ENCODE measurements around the gene LRRC71. TPM values are rescaled to one million over a fixed set of nuclear protein-coding genes. Genes with fewer than 3 reads are reported as not detected.

The LRRC71 gene
- polyA plus RNA-seq, 3 donors = not detected

- Histone ChIP-seq H3K79me2 (ENCODE audit: insufficient read depth, low read length) (no peaks in the 10 kb centered on the region), H3K9me3 (replicated peaks in 1 of 2; ENCODE audit: control insufficient read depth in 1 of 2, insufficient read depth in 1 of 2, low read length in 2 of 2) (no peaks in the 10 kb centered on the region), H4K20me1 (ENCODE audit: insufficient read depth, low read length) (no peaks in the 10 kb centered on the region), H2AFZ (ENCODE audit: insufficient read depth, low read depth, low read length, poor library complexity, severe bottlenecking) (no peak overlapping the region), H3K4me2 (replicated peaks; ENCODE audit: extremely low read depth, low read length, poor library complexity, severe bottlenecking) (no peak overlapping the region), H3K27ac (ENCODE audit: low read depth in 1 of 2, low read length in 2 of 2) (no peak overlapping the region), H3K27me3 (ENCODE audit: control insufficient read depth in 2 of 2, insufficient read depth in 2 of 2, low read length in 2 of 2) (peaks cover 0 to 6% of the 10 kb centered on the region in 2 donors), H3K4me3 (replicated peaks in 1 of 3; ENCODE audit: low read depth in 2 of 3, low read length in 3 of 3) (no peak overlapping the region), H3K4me1 (ENCODE audit: control insufficient read depth in 1 of 2, insufficient read depth in 2 of 2, low read length in 2 of 2) (no peaks in the 10 kb centered on the region), H3K9ac (ENCODE audit: insufficient read depth, low read length, poor library complexity, severe bottlenecking) (no peak overlapping the region), H3K36me3 (replicated peaks in 1 of 2; ENCODE audit: control insufficient read depth in 1 of 2, insufficient read depth in 2 of 2, low read length in 2 of 2) (no peaks in the 10 kb centered on the region)
- H3K4me1 Mint-ChIP-seq = no peaks in the 10 kb centered on the region
- WGBS (ENCODE audit: insufficient coverage) = 84% methylated on average over 4 of the region's 7 CpGs
- no peaks in the 10 kb centered on the region for H3K36me3 Mint-ChIP-seq
- H3K4me3 Mint-ChIP-seq = no peak overlapping the region
- H3K27me3 Mint-ChIP-seq (ENCODE audit: low read depth in 3 of 3) = peaks cover 21 to 45% (median 28%) of the 10 kb centered on the region in 3 donors
- H3K27ac Mint-ChIP-seq = no peak overlapping the region
- intact Hi-C loops (cut with micrococcal nuclease) = loop anchor here in 1 of 2 donors (10.0 kb wide), 1 partner anchor 189 kb away; no protein-coding TSS in a partner anchor
- no peaks in the 10 kb centered on the region for H3K9me3 Mint-ChIP-seq
- no peak for TF ChIP-seq CTCF (IDR thresholded peaks at IDR 0.05)
- no peak for DNase-seq
Observed at GRCh38 chr1:156883919-156884318, 36.5 kb upstream of the LRRC71 start.

- H3K9ac ChIP-seq (ENCODE audit: insufficient read depth, low read length, poor library complexity, severe bottlenecking) = no peak overlapping the region
- H3K4me2 ChIP-seq (replicated peaks; ENCODE audit: extremely low read depth, low read length, poor library complexity, severe bottlenecking) = no peak overlapping the region
- H3K9me3 ChIP-seq (replicated peaks in 1 of 2; ENCODE audit: control insufficient read depth in 1 of 2, insufficient read depth in 1 of 2, low read length in 2 of 2) = no peaks in the 10 kb centered on the region
- H3K4me1 ChIP-seq (ENCODE audit: control insufficient read depth in 1 of 2, insufficient read depth in 2 of 2, low read length in 2 of 2) = no peaks in the 10 kb centered on the region
- no peak overlapping the region for H3K4me3 ChIP-seq (replicated peaks in 1 of 3; ENCODE audit: low read depth in 2 of 3, low read length in 3 of 3)
- no peaks in the 10 kb centered on the region for H3K4me1 Mint-ChIP-seq
- no peak for DNase-seq
- 88% methylated on average over 6 of the region's 10 CpGs for WGBS (ENCODE audit: insufficient coverage)
- H3K79me2 ChIP-seq (ENCODE audit: insufficient read depth, low read length) = no peaks in the 10 kb centered on the region
- no peaks in the 10 kb centered on the region for H3K9me3 Mint-ChIP-seq
- no peaks in the 10 kb centered on the region for H3K36me3 Mint-ChIP-seq
- H2AFZ ChIP-seq (ENCODE audit: insufficient read depth, low read depth, low read length, poor library complexity, severe bottlenecking) = no peak overlapping the region
- peak overlapping the region in 1 of 7 donors; percentile 42 for H3K27ac Mint-ChIP-seq
- H3K27ac ChIP-seq (ENCODE audit: low read depth in 1 of 2, low read length in 2 of 2) = no peak overlapping the region
- H3K27me3 Mint-ChIP-seq (ENCODE audit: low read depth in 3 of 3) = peaks cover 21 to 44% (median 26%) of the 10 kb centered on the region in 3 donors
- H4K20me1 ChIP-seq (ENCODE audit: insufficient read depth, low read length) = no peaks in the 10 kb centered on the region
- H3K27me3 ChIP-seq (ENCODE audit: control insufficient read depth in 2 of 2, insufficient read depth in 2 of 2, low read length in 2 of 2) = peaks cover 0 to 6% of the 10 kb centered on the region in 2 donors
- no peak for TF ChIP-seq CTCF (IDR thresholded peaks at IDR 0.05)
- no peaks in the 10 kb centered on the region for H3K36me3 ChIP-seq (replicated peaks in 1 of 2; ENCODE audit: control insufficient read depth in 1 of 2, insufficient read depth in 2 of 2, low read length in 2 of 2)
- intact Hi-C loops (cut with micrococcal nuclease) = loop anchor here in 1 of 2 donors (10.0 kb wide), 1 partner anchor 190 kb away; no protein-coding TSS in a partner anchor
- H3K4me3 Mint-ChIP-seq = no peak overlapping the region
Observed at GRCh38 chr1:156884560-156885184, 35.8 kb upstream of the LRRC71 start.
